LNCaP clone FGC (cell line): Measurements from ENCODE around the gene SFSWAP.

Source experiments
- DNase-seq: peaks from one replicate; pipeline ENCODE4 v3.0.0-alpha.2; 2011; ENCODE audit warnings: low read depth
- H3K4me3 ChIP-seq: 2 replicates; pipeline ENCODE4 v1.5.1; 2011; ENCODE audit warnings: mild to moderate bottlenecking, low read depth, low read length, control low read depth
- TF ChIP-seq, protein P1 (sequence below): IDR thresholded peaks from 2 replicates; pipeline ENCODE4 v1.5.1; 2012; ENCODE audit warnings: mild to moderate bottlenecking; ENCODE audit not compliant: control insufficient read depth, insufficient read depth; ENCODE audit errors: extremely low read depth

SFSWAP gene

GRCh38 chr12:131835616-131836171, 124.8 kb downstream of the SFSWAP start:
- TF ChIP-seq, protein P1, sequence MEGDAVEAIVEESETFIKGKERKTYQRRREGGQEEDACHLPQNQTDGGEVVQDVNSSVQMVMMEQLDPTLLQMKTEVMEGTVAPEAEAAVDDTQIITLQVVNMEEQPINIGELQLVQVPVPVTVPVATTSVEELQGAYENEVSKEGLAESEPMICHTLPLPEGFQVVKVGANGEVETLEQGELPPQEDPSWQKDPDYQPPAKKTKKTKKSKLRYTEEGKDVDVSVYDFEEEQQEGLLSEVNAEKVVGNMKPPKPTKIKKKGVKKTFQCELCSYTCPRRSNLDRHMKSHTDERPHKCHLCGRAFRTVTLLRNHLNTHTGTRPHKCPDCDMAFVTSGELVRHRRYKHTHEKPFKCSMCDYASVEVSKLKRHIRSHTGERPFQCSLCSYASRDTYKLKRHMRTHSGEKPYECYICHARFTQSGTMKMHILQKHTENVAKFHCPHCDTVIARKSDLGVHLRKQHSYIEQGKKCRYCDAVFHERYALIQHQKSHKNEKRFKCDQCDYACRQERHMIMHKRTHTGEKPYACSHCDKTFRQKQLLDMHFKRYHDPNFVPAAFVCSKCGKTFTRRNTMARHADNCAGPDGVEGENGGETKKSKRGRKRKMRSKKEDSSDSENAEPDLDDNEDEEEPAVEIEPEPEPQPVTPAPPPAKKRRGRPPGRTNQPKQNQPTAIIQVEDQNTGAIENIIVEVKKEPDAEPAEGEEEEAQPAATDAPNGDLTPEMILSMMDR: no peak
- no peak overlapping the region for H3K4me3 ChIP-seq
- no peak for DNase-seq

DNA sequence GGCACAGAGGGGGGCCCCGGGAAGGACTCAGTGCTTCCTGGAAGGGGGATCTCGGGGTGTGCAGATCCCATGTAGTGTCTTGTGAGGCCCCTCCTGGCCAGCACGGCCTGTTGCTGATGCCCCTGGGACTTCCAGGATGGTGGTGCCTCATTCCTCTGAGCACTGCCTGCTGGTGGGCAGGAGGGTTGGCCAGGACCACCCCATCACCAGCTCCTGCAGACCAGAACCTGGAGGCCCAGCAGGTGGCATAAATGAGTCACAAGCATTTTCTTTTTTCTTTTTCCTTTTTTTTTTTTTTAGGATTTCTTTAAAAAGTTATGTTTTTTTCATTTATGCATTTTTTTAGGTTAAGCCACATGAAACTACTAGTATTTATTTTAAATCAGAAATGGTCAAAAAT, 125.3 kb downstream of the SFSWAP start:
- TF ChIP-seq, protein P1: peak; percentile 18; the same call in 1 of the 2 replicates
- DNase-seq: no peak

DNA sequence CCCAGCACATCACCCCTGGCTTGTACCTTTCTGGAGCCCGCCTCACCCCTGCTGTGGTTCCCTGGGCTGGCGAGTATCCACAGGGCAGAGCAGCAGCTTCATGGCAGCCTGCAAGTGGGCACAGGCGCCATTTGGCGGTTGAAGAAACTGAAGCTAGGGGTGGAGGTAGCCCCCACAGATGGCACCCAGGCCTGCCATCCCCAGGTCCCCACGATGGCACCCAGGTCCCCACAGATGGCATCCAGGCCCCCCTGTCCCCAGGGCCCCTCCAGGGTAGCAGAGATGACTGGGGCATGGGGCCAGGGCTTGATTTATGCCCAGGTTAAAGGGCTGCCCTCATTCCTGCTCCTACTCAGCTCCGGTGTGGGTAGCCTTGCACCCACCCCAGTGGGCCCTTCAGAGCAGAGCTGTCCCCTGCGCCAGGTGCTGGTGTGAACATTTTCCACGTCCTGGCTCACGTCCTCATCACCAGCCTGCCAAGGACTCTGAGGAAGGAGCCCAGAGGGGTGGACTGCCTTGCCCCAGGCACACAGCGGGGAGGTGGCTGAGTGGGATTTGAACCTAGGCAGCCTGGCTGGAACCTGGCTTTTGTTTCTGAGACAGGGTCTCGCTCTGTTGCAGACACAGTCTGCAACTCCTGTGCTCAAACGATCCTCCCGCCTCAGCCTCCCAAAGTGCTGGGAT, 126.0 kb downstream of the SFSWAP start:
- TF ChIP-seq, protein P1: no peak

More for the DNA sequence above, 125.3 kb downstream of the SFSWAP start:
- H3K4me3 ChIP-seq: no peak overlapping the region

DNA sequence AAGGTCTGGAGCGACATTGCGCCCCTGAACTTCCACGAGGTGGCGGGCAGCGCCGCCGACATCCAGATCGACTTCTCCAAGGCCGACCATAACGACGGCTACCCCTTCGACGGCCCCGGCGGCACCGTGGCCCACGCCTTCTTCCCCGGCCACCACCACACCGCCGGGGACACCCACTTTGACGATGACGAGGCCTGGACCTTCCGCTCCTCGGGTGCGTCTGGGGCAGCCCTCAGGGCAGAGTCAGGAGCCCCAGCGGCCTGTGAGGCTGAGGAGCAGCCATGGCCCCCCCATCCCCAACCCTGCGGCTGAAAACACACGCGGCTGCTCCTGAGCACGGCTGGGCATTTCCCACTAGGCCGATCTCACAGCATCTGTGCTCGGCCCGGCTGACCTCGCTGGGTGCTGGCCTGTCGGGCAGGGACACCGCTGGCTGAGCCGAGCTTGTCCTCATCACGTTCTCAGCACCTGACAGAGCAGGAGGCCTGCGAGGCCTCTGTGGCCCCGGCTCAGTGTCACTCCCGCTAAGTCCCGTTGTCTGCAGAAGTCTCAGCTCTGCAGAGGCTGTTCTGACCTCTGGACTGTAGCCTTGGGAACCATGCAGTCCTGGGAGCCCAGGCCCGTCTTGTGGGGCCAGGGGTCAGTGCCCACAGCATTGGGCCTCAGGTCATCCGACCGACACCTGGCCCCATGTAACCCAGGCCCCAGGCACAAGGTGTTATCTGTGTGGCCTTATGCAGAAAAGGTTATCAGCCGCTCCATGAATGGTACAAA, 129.9 kb downstream of the SFSWAP start:
- H3K4me3 ChIP-seq: no peak overlapping the region
- TF ChIP-seq, protein P1: no peak
- no peak for DNase-seq

More for the DNA sequence above, 126.0 kb downstream of the SFSWAP start:
- no peak overlapping the region for H3K4me3 ChIP-seq
- no peak for DNase-seq

DNA sequence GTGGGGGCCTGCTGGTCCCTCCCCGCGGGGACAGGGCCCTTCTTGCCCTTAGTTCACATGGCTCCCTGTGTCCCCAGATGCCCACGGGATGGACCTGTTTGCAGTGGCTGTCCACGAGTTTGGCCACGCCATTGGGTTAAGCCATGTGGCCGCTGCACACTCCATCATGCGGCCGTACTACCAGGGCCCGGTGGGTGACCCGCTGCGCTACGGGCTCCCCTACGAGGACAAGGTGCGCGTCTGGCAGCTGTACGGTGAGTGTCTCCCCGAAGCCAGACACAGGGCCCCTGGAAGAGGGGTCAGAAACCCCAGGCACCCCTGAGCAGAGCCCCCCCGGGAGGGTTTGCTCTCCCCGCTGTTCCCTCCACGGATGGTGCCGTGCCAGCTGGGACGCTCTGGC, 130.7 kb downstream of the SFSWAP start:
- H3K4me3 ChIP-seq: no peak overlapping the region
- TF ChIP-seq, protein P1: no peak
- DNase-seq: no peak

DNA sequence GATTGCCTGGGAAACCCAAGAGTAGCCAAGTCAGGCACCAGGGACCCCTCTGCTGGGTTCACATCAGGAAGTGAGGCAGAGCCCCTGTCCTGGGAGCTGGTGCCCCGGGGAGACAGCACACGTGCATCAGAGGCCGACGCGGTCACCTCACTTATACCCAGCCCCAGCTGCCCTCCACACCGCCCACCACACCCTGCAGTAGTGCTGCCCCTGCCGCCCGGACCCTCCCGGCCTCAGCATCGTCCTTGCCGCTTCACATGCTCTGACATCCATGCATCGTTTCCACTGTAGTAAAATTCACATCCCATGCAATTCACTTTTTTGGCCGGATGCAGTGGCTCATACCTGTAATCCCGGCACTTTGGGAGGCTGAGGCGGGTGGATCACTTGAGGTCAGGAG, 131.3 kb downstream of the SFSWAP start:
- TF ChIP-seq, protein P1: no peak
- no peak for DNase-seq
- no peak overlapping the region for H3K4me3 ChIP-seq
